C4-2B (cell line): ENCODE data around the gene SELL.

Source experiments
- ZFX ChIP-seq: fragments of 450-650 bp; IDR thresholded peaks from 2 replicates; pipeline ENCODE4 v1.6.1; 2017
- TF ChIP-seq, protein P1 (sequence below): fragments of 450-650 bp; conservative IDR thresholded peaks from 2 replicates; pipeline ENCODE4 v1.5.1; 2017; ENCODE audit warnings: mild to moderate bottlenecking

DNA sequence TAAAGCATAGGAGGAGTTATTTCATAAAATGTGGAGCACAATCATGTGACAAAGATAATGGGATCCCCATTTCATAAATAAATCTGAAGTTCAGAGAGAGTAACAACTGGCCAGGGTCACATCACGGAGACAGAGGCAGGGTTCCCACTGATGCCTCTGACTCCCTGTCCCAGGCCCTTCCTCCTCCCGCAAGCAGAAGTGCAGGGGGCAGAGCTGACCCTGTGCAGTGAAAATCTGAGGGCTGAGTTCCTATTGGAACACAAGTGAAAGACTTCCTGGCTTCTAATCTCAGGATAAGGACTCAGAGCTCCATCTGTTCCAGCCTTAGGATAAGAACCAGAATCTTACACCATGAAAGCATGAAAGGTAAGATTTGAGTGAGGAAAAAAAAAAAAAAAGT, 22.0 kb downstream of the SELL start:
- TF ChIP-seq, protein P1, sequence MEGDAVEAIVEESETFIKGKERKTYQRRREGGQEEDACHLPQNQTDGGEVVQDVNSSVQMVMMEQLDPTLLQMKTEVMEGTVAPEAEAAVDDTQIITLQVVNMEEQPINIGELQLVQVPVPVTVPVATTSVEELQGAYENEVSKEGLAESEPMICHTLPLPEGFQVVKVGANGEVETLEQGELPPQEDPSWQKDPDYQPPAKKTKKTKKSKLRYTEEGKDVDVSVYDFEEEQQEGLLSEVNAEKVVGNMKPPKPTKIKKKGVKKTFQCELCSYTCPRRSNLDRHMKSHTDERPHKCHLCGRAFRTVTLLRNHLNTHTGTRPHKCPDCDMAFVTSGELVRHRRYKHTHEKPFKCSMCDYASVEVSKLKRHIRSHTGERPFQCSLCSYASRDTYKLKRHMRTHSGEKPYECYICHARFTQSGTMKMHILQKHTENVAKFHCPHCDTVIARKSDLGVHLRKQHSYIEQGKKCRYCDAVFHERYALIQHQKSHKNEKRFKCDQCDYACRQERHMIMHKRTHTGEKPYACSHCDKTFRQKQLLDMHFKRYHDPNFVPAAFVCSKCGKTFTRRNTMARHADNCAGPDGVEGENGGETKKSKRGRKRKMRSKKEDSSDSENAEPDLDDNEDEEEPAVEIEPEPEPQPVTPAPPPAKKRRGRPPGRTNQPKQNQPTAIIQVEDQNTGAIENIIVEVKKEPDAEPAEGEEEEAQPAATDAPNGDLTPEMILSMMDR, result no peak
- TF ChIP-seq ZFX, result no peak
